GM20000 (cell line): ENCODE data around the gene CNTN1.

ENCODE experiments used
- DNase-seq: peaks from one replicate; pipeline ENCODE4 v3.0.0; 2012; ENCODE audit warnings: low spot score
- TF ChIP-seq, protein P1 (sequence below): IDR thresholded peaks from 2 replicates; pipeline ENCODE4 v1.5.1; 2012; ENCODE audit warnings: mild to moderate bottlenecking, control low read depth; ENCODE audit errors: extremely low read depth, missing control alignments

The CNTN1 gene

GRCh38 chr12:40762072-40762471, 69.8 kb downstream of the CNTN1 start:
- TF ChIP-seq, protein P1, sequence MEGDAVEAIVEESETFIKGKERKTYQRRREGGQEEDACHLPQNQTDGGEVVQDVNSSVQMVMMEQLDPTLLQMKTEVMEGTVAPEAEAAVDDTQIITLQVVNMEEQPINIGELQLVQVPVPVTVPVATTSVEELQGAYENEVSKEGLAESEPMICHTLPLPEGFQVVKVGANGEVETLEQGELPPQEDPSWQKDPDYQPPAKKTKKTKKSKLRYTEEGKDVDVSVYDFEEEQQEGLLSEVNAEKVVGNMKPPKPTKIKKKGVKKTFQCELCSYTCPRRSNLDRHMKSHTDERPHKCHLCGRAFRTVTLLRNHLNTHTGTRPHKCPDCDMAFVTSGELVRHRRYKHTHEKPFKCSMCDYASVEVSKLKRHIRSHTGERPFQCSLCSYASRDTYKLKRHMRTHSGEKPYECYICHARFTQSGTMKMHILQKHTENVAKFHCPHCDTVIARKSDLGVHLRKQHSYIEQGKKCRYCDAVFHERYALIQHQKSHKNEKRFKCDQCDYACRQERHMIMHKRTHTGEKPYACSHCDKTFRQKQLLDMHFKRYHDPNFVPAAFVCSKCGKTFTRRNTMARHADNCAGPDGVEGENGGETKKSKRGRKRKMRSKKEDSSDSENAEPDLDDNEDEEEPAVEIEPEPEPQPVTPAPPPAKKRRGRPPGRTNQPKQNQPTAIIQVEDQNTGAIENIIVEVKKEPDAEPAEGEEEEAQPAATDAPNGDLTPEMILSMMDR, result no peak
- DNase-seq, result no peak

- TF ChIP-seq, protein P1, result no peak
- DNase-seq, result no peak
Measured at GRCh38 chr12:40768125-40768864, 76.1 kb downstream of the CNTN1 start.

- no peak for DNase-seq
- TF ChIP-seq, protein P1, result no peak
Measured at GRCh38 chr12:40769846-40770245, 77.6 kb downstream of the CNTN1 start.

DNA sequence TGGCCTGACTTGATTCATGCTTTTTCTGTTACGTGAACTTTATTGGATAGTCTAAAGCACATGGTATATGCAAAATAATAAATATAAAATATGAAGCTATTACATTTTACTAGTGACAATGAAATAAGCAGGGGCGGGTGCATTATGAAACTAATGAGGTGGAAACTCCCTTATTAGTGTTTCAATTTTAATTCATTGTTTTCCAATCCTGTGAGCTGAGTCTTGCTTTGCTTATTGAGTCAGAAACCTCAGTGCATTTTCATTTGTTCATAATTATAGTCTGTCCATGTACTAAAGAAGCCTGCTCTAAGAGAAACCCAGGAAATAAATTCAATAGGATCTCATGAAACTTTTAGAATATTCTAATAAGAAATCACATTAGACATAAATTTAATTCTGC, 78.5 kb downstream of the CNTN1 start:
- DNase-seq, result no peak
- TF ChIP-seq, protein P1, result no peak

DNA sequence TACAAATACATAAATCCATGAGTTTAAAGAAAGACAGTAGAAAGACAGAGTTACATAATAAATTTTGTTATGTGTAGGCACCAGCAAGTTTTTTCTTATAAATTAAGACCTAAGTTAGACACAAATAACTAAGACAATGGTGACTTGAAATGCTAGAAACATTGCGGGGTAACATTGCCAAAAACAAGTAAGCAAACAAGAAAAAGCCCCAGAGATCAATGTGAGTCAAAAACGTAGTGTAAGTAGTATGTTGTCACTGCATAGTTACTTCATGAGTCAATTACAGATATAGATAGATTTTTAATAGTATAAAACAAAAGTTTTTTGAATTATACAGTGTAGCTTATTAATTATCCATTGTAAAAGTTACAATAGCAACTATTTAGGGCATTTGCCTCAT, 83.4 kb downstream of the CNTN1 start:
- no peak for DNase-seq
- TF ChIP-seq, protein P1, result no peak

- TF ChIP-seq, protein P1, result no peak
- DNase-seq, result no peak
Measured at GRCh38 chr12:40784102-40784501, 91.9 kb downstream of the CNTN1 start.

- TF ChIP-seq, protein P1, result no peak
- no peak for DNase-seq
Measured at GRCh38 chr12:40788276-40788675, 96.0 kb downstream of the CNTN1 start.
